K562 (cell line): ENCODE results near the gene FAXC. TPM values are rescaled to one million over a fixed set of nuclear protein-coding genes. Genes with fewer than 3 reads are reported as not detected.

Experiments used
- ATAC-seq: fragments of 200-7000 bp; cut with Tn5 transposase; 3 replicates; pipeline ENCODE4 v1.9.1; 2020; ENCODE audit warnings: moderate library complexity
- BruUV-seq: library from RNA; stranded (reverse); fragments of 400-500 nt; replicated peaks from 2 replicates; lab custom pipeline; 2021; lab: Mats Ljungman, UMichigan
- CTCF ChIA-PET: fragments of 300-600 bp; formaldehyde crosslinking; extraction: SDS; loops from one replicate; lab custom pipeline; 2021; ENCODE audit warnings: low intra/inter-chr PET ratio; lab: Yijun Ruan, JAX
- POLR2A ChIA-PET: fragments of 300-600, 350-650 bp; sonication (Branson Sonifier 250); formaldehyde crosslinking; extraction: SDS; loops from one replicate; lab custom pipeline; 2021; ENCODE audit warnings: antibody characterized with exemption, inconsistent platforms; lab: Yijun Ruan, JAX
- DNase-seq, 4 experiments: peaks; one replicate each; pipeline versions ENCODE4 v3.0.0 to v3.0.0-alpha.2; 2011 to 2018; ENCODE audit warnings: low spot score in 3 of 4, mixed read lengths in 3 of 4; ENCODE audit errors: extremely low read depth in 1 of 4
- FAIRE-seq: peaks from 2 replicates; lab custom pipeline; 2011; peaks lifted over from hg19 to GRCh38; lab: Jason Lieb, UNC
- H2AFZ ChIP-seq: 2 replicates; pipeline ENCODE4 v1.6.0; 2011; ENCODE audit warnings: low read depth, low read length, control low read depth, inconsistent platforms
- H3K27ac ChIP-seq: fragments of 200-600 bp; 3 replicates; pipeline ENCODE4 v1.8.0; 2011; ENCODE audit warnings: low read depth, mild to moderate bottlenecking, control low read depth, inconsistent platforms, low read length, moderate library complexity, mixed read lengths; ENCODE audit errors: extremely low read depth
- H3K27me3 ChIP-seq, 2 experiments: fragments of 300-600 bp in 1 of 2; 2 replicates in 1 of 2; 3 replicates in 1 of 2; pipeline versions ENCODE4 v1.6.0 to v1.8.0; 2011; ENCODE audit warnings: inconsistent platforms in 2 of 2, low read length in 2 of 2, mild to moderate bottlenecking in 1 of 2, mixed read lengths in 1 of 2, moderate library complexity in 1 of 2; ENCODE audit not compliant: control insufficient read depth in 2 of 2, insufficient read depth in 2 of 2
- H3K36me3 ChIP-seq: fragments of 300-600 bp; 3 replicates; pipeline ENCODE4 v1.8.0; 2011; ENCODE audit warnings: mild to moderate bottlenecking, low read length, inconsistent platforms; ENCODE audit not compliant: control insufficient read depth, insufficient read depth
- H3K4me1 ChIP-seq, 2 experiments: fragments of 200-600 bp in 1 of 2; replicated peaks in 1 of 2; 2 replicates in 1 of 2; 3 replicates in 1 of 2; pipeline versions ENCODE4 v1.5.1 to v1.8.0; 2011; ENCODE audit warnings: inconsistent platforms in 2 of 2, low read length in 2 of 2, mild to moderate bottlenecking in 1 of 2, mixed read lengths in 1 of 2, moderate library complexity in 1 of 2; ENCODE audit not compliant: control insufficient read depth in 2 of 2, insufficient read depth in 2 of 2
- H3K4me2 ChIP-seq: 2 replicates; pipeline ENCODE4 v1.6.1; 2011; ENCODE audit warnings: low read length, control low read depth, inconsistent platforms, mixed read lengths; ENCODE audit not compliant: insufficient read depth
- H3K4me3 ChIP-seq: fragments of 200-600 bp; sonication (generic), shearing (Covaris generic); 2 replicates; pipeline ENCODE4 v1.5.1; 2016; ENCODE audit warnings: control low read depth, inconsistent platforms
- H3K79me2 ChIP-seq: fragments of 200-600 bp; 3 replicates; pipeline ENCODE4 v1.8.0; 2011; ENCODE audit warnings: low read length, inconsistent platforms; ENCODE audit not compliant: control insufficient read depth, insufficient read depth
- H3K9ac ChIP-seq, 2 experiments: 2 replicates each; pipeline versions ENCODE4 v1.6.0 to v1.6.1; 2011; ENCODE audit warnings: low read depth in 2 of 2, low read length in 2 of 2, control low read depth in 1 of 2, inconsistent platforms in 1 of 2, mild to moderate bottlenecking in 1 of 2, mixed read lengths in 1 of 2; ENCODE audit not compliant: insufficient read depth in 1 of 2
- H3K9me1 ChIP-seq: one replicate; pipeline ENCODE4 v1.6.0; 2011; ENCODE audit warnings: inconsistent platforms, mild to moderate bottlenecking, low read length, moderate library complexity; ENCODE audit not compliant: control insufficient read depth, insufficient read depth
- H3K9me3 ChIP-seq: replicated peaks from 2 replicates; pipeline ENCODE4 v1.5.1; 2011; ENCODE audit warnings: low read depth, low read length, inconsistent platforms; ENCODE audit not compliant: control insufficient read depth, insufficient read depth
- H4K20me1 ChIP-seq: replicated peaks from 2 replicates; pipeline ENCODE4 v1.6.1; 2011; ENCODE audit warnings: low read length, inconsistent platforms, mixed read lengths; ENCODE audit not compliant: control insufficient read depth, insufficient read depth
- CREBBP ChIP-seq: IDR thresholded peaks from one replicate; pipeline ENCODE4 v1.6.1; 2012; ENCODE audit warnings: low read depth, mild to moderate bottlenecking, control low read depth, inconsistent platforms, low read length
- DIDO1 ChIP-seq: fragments of 450-650 bp; IDR thresholded peaks from 2 replicates; pipeline ENCODE4 v1.6.1; 2016; ENCODE audit warnings: low read depth, missing biosample characterization, missing genetic modification characterization
- KDM2B ChIP-seq: fragments of 250-450 bp; sonication (Bioruptor Pico); IDR thresholded peaks from 2 replicates; pipeline ENCODE4 v1.8.0; 2021; ENCODE audit warnings: mild to moderate bottlenecking, moderate library complexity
- L3MBTL2 ChIP-seq: fragments of 450-650 bp; IDR thresholded peaks from 2 replicates; pipeline ENCODE4 v1.6.1; 2016; ENCODE audit warnings: mild to moderate bottlenecking, moderate library complexity
- NEUROD1 ChIP-seq: fragments of 150-350 bp; IDR thresholded peaks from 2 replicates; pipeline ENCODE4 v1.6.1; 2014; ENCODE audit warnings: borderline replicate concordance, low read length, low read depth; ENCODE audit not compliant: partially characterized antibody
- PURB ChIP-seq: sonication (generic); formaldehyde crosslinking; IDR thresholded peaks from 2 replicates; pipeline ENCODE4 v1.9.0; 2021; ENCODE audit warnings: low read depth, mild to moderate bottlenecking, missing genetic modification reagents
- SMAD3 ChIP-seq: fragments of 450-650 bp; formaldehyde crosslinking; conservative IDR thresholded peaks from 2 replicates; pipeline ENCODE4 v1.4.0; 2020; ENCODE audit warnings: mild to moderate bottlenecking
- SRF ChIP-seq, 2 experiments: fragments of 250-450, 450-650 bp in 1 of 2; sonication (Bioruptor Pico) in 1 of 2; sonication (generic) in 1 of 2; formaldehyde crosslinking; IDR thresholded peaks; 2 replicates each; pipeline versions ENCODE4 v1.5.0 to v1.5.1; 2020 to 2022; ENCODE audit warnings: mild to moderate bottlenecking in 1 of 2, missing genetic modification reagents in 1 of 2
- SRSF1 ChIP-seq: fragments of 200-400 bp; formaldehyde crosslinking; IDR thresholded peaks from 2 replicates; pipeline ENCODE4 v1.6.1; 2017; ENCODE audit warnings: mild to moderate bottlenecking, low read depth, low read length, moderate library complexity
- ZNF57 ChIP-seq: fragments of 450-650 bp; formaldehyde crosslinking; IDR thresholded peaks from 2 replicates; pipeline ENCODE4 v1.4.0; 2020; ENCODE audit warnings: mild to moderate bottlenecking, moderate library complexity
- ZNF584 ChIP-seq: fragments of 200-800 bp; sonication (Bioruptor generic); IDR thresholded peaks from 2 replicates; pipeline ENCODE4 v1.6.1; 2016; ENCODE audit warnings: low read depth, mild to moderate bottlenecking, missing genetic modification characterization, missing compliant biosample characterization
- WGBS: fragments of 100-300 bp; shearing (Covaris generic); methylation state at CpG from one replicate; pipeline ENCODE4 v1.1.6; 2016; ENCODE audit warnings: low coverage, mixed read lengths; ENCODE audit not compliant: insufficient coverage; ENCODE audit errors: missing lambda C conversion rate; 5-methylcytosine and 5-hydroxymethylcytosine counted together
- in situ Hi-C: fragments of 300-500 bp; cut with MboI; formaldehyde crosslinking; loops from 4 replicates; pipeline ENCODE4 v1.15.0; 2018; ENCODE audit warnings: inconsistent platforms, mixed read lengths
- intact Hi-C: fragments of 100-400 bp; cut with micrococcal nuclease; formaldehyde crosslinking; loops from 2 replicates; pipeline ENCODE4 v1.14.2; 2022
- polyA plus RNA-seq, 8 experiments: library from polyadenylated mRNA; depleted of rRNA in 4 of 8; stranded (reverse) in 5 of 8; unstranded in 3 of 8; fragments of >200 nt; fragmentation: Nextera tagmentation in 2 of 8; fragmentation: Illumina TruSeq in 1 of 8; extraction: Ambion mirVana in 2 of 8; extraction: Trizol in 1 of 8; gene quantifications; 2 replicates each; pipeline versions ENCODE4 v1.2.1 to v1.2.3, GENCODE V29; 2011 to 2014; ENCODE audit warnings: inconsistent platforms in 1 of 8, missing spikeins in 1 of 8
- total RNA-seq, 7 experiments: library from RNA; depleted of rRNA in 6 of 7; stranded (reverse); fragments of >200 nt in 6 of 7; fragmentation: Illumina TruSeq in 2 of 7; extraction: Trizol in 2 of 7; gene quantifications; 2 replicates each; pipeline versions ENCODE4 v1.2.1 to v1.2.3, GENCODE V29; 2011 to 2021; ENCODE audit warnings: low replicate concordance in 1 of 7
- TF ChIP-seq, protein P1 (sequence below): fragments of 450-650 bp; conservative IDR thresholded peaks from 2 replicates; pipeline ENCODE4 v1.6.1; 2016; ENCODE audit warnings: missing genetic modification characterization, low read depth, mild to moderate bottlenecking, control low read depth, missing compliant biosample characterization
- TF ChIP-seq, protein P2 (sequence below): fragments of 450-650 bp; IDR thresholded peaks from 2 replicates; pipeline ENCODE4 v1.7.0; 2016; ENCODE audit warnings: borderline replicate concordance
- TF ChIP-seq, protein P3 (sequence below): fragments of 450-650 bp; IDR thresholded peaks from 2 replicates; pipeline ENCODE4 v1.6.1; 2017; ENCODE audit warnings: antibody characterized with exemption
- TF ChIP-seq, protein P4 (sequence below): IDR thresholded peaks from 3 replicates; pipeline ENCODE4 v1.6.1; 2011; ENCODE audit warnings: borderline replicate concordance, mild to moderate bottlenecking; ENCODE audit not compliant: insufficient read length, insufficient read depth

The FAXC gene
- total and polyA plus RNA-seq, 9 of the 15 experiments (the other 6 are each of a cell fraction or from before 2014, with no cell fraction given): 0.06 to 0.40 (median 0.13) TPM; not detected in 5

DNA sequence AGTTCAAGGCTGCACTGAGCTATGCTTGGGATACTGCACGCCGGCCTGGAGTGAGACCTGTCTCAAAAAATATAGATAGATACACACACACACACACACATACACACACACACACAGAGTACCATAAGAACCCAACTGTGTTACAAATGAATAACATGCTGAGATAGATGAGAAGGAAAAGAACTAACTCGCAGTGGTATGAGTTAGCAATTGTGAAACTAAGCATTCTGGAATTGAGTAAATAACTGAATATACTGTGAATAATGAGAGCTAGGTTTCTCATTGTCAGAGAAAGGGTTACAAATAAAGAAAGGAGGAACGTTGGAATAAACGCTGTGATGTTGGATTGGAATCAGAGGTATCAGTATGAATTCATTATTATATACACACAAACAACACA, 14.6 kb upstream of the FAXC start:
- Histone ChIP-seq H3K79me2 (no peaks in the 10 kb centered on the region), H3K9me3 (no peaks in the 10 kb centered on the region), H3K9ac (no peak overlapping the region), H3K27ac (no peak overlapping the region), H3K4me3 (no peak overlapping the region), H4K20me1 (no peaks in the 10 kb centered on the region), H3K4me1 (no peaks in the 10 kb centered on the region), H3K4me2 (no peak overlapping the region), H2AFZ (no peak overlapping the region), H3K9me1 (no peaks in the 10 kb centered on the region), H3K27me3 (peaks cover 0 to 2% of the 10 kb centered on the region in 2 experiments; a peak in 1 of 5 replicates), H3K36me3 (no peaks in the 10 kb centered on the region)
- no peak for FAIRE-seq
- WGBS: 14% methylated on average over 5 of the region's 5 CpGs
- ChIA-PET POLR2A (interaction anchor here (1.3 kb wide), 1 partner anchor 14 kb away, joined by 4 read pairs; no protein-coding TSS in a partner anchor), CTCF (no interaction called here)
- in situ Hi-C loops: no loop called here
- TF ChIP-seq NEUROD1: no peak
- TF ChIP-seq, protein P1, sequence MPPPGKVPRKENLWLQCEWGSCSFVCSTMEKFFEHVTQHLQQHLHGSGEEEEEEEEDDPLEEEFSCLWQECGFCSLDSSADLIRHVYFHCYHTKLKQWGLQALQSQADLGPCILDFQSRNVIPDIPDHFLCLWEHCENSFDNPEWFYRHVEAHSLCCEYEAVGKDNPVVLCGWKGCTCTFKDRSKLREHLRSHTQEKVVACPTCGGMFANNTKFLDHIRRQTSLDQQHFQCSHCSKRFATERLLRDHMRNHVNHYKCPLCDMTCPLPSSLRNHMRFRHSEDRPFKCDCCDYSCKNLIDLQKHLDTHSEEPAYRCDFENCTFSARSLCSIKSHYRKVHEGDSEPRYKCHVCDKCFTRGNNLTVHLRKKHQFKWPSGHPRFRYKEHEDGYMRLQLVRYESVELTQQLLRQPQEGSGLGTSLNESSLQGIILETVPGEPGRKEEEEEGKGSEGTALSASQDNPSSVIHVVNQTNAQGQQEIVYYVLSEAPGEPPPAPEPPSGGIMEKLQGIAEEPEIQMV: no peak
- TF ChIP-seq L3MBTL2: no peak
- no peak for TF ChIP-seq SRF (CRISPR knock-in tag; IDR thresholded peaks at IDR 0.05)
- no peak for TF ChIP-seq SMAD3 (CRISPR knock-in tag)
- TF ChIP-seq CREBBP: no peak
- no peak for TF ChIP-seq KDM2B (CRISPR knock-in tag)
- TF ChIP-seq PURB: no peak
- TF ChIP-seq, protein P2, sequence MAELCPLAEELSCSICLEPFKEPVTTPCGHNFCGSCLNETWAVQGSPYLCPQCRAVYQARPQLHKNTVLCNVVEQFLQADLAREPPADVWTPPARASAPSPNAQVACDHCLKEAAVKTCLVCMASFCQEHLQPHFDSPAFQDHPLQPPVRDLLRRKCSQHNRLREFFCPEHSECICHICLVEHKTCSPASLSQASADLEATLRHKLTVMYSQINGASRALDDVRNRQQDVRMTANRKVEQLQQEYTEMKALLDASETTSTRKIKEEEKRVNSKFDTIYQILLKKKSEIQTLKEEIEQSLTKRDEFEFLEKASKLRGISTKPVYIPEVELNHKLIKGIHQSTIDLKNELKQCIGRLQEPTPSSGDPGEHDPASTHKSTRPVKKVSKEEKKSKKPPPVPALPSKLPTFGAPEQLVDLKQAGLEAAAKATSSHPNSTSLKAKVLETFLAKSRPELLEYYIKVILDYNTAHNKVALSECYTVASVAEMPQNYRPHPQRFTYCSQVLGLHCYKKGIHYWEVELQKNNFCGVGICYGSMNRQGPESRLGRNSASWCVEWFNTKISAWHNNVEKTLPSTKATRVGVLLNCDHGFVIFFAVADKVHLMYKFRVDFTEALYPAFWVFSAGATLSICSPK: no peak
- no peak for TF ChIP-seq DIDO1 (tag)
- TF ChIP-seq, protein P3, sequence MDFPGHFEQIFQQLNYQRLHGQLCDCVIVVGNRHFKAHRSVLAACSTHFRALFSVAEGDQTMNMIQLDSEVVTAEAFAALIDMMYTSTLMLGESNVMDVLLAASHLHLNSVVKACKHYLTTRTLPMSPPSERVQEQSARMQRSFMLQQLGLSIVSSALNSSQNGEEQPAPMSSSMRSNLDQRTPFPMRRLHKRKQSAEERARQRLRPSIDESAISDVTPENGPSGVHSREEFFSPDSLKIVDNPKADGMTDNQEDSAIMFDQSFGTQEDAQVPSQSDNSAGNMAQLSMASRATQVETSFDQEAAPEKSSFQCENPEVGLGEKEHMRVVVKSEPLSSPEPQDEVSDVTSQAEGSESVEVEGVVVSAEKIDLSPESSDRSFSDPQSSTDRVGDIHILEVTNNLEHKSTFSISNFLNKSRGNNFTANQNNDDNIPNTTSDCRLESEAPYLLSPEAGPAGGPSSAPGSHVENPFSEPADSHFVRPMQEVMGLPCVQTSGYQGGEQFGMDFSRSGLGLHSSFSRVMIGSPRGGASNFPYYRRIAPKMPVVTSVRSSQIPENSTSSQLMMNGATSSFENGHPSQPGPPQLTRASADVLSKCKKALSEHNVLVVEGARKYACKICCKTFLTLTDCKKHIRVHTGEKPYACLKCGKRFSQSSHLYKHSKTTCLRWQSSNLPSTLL: no peak
- no peak for TF ChIP-seq SRSF1
- TF ChIP-seq, protein P4, sequence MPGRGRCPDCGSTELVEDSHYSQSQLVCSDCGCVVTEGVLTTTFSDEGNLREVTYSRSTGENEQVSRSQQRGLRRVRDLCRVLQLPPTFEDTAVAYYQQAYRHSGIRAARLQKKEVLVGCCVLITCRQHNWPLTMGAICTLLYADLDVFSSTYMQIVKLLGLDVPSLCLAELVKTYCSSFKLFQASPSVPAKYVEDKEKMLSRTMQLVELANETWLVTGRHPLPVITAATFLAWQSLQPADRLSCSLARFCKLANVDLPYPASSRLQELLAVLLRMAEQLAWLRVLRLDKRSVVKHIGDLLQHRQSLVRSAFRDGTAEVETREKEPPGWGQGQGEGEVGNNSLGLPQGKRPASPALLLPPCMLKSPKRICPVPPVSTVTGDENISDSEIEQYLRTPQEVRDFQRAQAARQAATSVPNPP: no peak
- TF ChIP-seq ZNF57: no peak
- TF ChIP-seq ZNF584 (CRISPR knock-in tag): no peak
- no peak for DNase-seq
- ATAC-seq: no peak
- BruUV-seq: no TSS peak
- intact Hi-C loops: no loop called here
